IPS-20b (cell line): Measurements from ENCODE around the gene NMB.

Experiments used
- H3K27ac ChIP-seq: one replicate; pipeline ENCODE4 v1.5.1; 2013; ENCODE audit warnings: low read length
- H3K27me3 ChIP-seq: 2 replicates; pipeline ENCODE4 v1.6.1; 2013; ENCODE audit warnings: mild to moderate bottlenecking, low read length, inconsistent platforms; ENCODE audit not compliant: insufficient read depth
- H3K36me3 ChIP-seq: 2 replicates; pipeline ENCODE4 v1.6.1; 2013; ENCODE audit warnings: low read depth, mild to moderate bottlenecking, inconsistent platforms, low read length, moderate library complexity; ENCODE audit not compliant: insufficient read depth
- H3K4me1 ChIP-seq: 2 replicates; pipeline ENCODE4 v1.6.1; 2013; ENCODE audit warnings: mild to moderate bottlenecking, control low read depth, inconsistent platforms, low read length, moderate library complexity; ENCODE audit not compliant: insufficient read depth
- H3K4me3 ChIP-seq: 2 replicates; pipeline ENCODE4 v1.5.1; 2013; ENCODE audit warnings: mild to moderate bottlenecking, low read length, inconsistent platforms
- H3K9ac ChIP-seq: 2 replicates; pipeline ENCODE4 v1.6.1; 2013; ENCODE audit warnings: low read depth, mild to moderate bottlenecking, inconsistent platforms, low read length, moderate library complexity
- H3K9me3 ChIP-seq: 2 replicates; pipeline ENCODE4 v1.6.1; 2013; ENCODE audit warnings: mild to moderate bottlenecking, low read depth, low read length, inconsistent platforms; ENCODE audit not compliant: insufficient read depth

The NMB gene

DNA sequence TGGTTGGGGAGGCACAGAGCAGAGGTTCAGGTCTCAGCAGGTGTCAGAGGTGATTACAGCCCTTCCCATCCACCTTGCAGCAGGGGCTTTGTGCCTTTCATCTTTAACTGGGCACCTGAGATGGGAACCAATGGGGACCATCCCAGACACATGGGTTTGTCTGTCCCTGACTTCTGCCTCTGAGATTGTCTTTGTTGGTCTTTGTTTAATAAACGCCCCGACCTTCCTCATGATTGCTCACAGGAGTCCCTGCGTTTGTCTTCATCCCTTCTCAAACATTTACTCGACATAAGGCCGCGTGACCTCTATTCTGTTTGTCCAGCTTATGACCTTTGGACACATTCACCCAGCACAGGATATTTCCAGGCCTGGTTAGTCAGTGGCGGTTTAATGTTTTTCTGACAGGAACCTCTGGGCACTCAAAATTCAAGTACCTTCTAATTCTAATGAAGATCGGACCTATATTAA is 51.3 kb downstream of the NMB start:
- Histone ChIP-seq H3K27ac (no peak overlapping the region), H3K36me3 (peaks cover 71% of the 10 kb centered on the region), H3K4me3 (no peak overlapping the region), H3K9me3 (no peaks in the 10 kb centered on the region), H3K9ac (no peak overlapping the region), H3K27me3 (no peaks in the 10 kb centered on the region), H3K4me1 (peaks cover 35% of the 10 kb centered on the region)

DNA sequence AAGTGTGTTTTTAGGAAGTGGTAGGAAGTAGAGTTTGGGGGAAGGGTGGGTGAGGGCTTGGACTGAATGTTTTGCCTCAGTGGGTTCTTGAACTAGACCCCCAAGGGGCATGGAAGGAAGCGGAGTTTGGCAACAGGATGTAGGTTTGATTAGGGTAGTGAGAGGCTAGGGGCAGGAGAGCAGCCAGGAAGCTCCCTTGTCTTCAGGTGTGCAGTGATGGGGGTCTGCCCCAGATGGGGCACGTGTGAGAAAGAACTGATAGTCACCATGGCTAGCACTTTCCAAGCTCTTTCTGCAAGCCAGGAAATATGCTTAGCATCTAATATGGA is 52.5 kb downstream of the NMB start:
- H3K36me3 ChIP-seq: peaks cover 62% of the 10 kb centered on the region
- H3K4me3 ChIP-seq: peak overlapping the region; percentile 77; the same call in 1 of the 2 replicates
- H3K4me1 ChIP-seq: peaks cover 35% of the 10 kb centered on the region
- peak overlapping the region; percentile 47; the same call in 1 of the 2 replicates for H3K9ac ChIP-seq
- no peaks in the 10 kb centered on the region for H3K27me3 ChIP-seq
- H3K27ac ChIP-seq: no peak overlapping the region
- no peaks in the 10 kb centered on the region for H3K9me3 ChIP-seq
